ENCODE data around the gene VAV1.
"Not testable (repeated sequence)": the region's sequence is repeated elsewhere in the genome, so short reads cannot be mapped to it uniquely, and the experiment has no call there.

The VAV1 gene

GRCh38 chr19:6790194-6791128 is 18.0 kb downstream of the VAV1 start:
- no peak for DNase-seq (ENCODE audit: low spot score)

- no peak for DNase-seq (ENCODE audit: low spot score)
Observed at GRCh38 chr19:6791237-6791636, 18.7 kb downstream of the VAV1 start.

GRCh38 chr19:6793411-6793810 is 20.9 kb downstream of the VAV1 start:
- no peak for DNase-seq (ENCODE audit: low spot score)

GRCh38 chr19:6793973-6794372 is 21.5 kb downstream of the VAV1 start:
- DNase-seq (ENCODE audit: low spot score) = no peak

GRCh38 chr19:6794686-6795431 is 22.4 kb downstream of the VAV1 start:
- no peak for DNase-seq (ENCODE audit: low spot score)

- DNase-seq (ENCODE audit: low spot score) = no peak
Observed at GRCh38 chr19:6796278-6796677, 23.8 kb downstream of the VAV1 start.

- no peak for DNase-seq (ENCODE audit: low spot score)
Observed at GRCh38 chr19:6797646-6798045, 25.1 kb downstream of the VAV1 start.

- not testable (repeated sequence) for DNase-seq (ENCODE audit: low spot score)
Observed at GRCh38 chr19:6800160-6800790, 27.8 kb downstream of the VAV1 start.

GRCh38 chr19:6800991-6801484 is 28.5 kb downstream of the VAV1 start:
- no peak for DNase-seq (ENCODE audit: low spot score)

GRCh38 chr19:6801485-6802086 is 29.1 kb downstream of the VAV1 start:
- DNase-seq (ENCODE audit: low spot score) = no peak

GRCh38 chr19:6802336-6803035 is 30.0 kb downstream of the VAV1 start:
- DNase-seq (ENCODE audit: low spot score) = no peak

GRCh38 chr19:6803036-6803404 is 30.5 kb downstream of the VAV1 start:
- no peak for DNase-seq (ENCODE audit: low spot score)

- no peak for DNase-seq (ENCODE audit: low spot score)
Observed at GRCh38 chr19:6806488-6806887, 34.0 kb downstream of the VAV1 start.

GRCh38 chr19:6807291-6807690 is 34.8 kb downstream of the VAV1 start:
- DNase-seq (ENCODE audit: low spot score) = no peak

- no peak for DNase-seq (ENCODE audit: low spot score)
Observed at GRCh38 chr19:6808494-6808893, 36.0 kb downstream of the VAV1 start.

- no peak for DNase-seq (ENCODE audit: low spot score)
Observed at GRCh38 chr19:6809262-6809661, 36.8 kb downstream of the VAV1 start.

GRCh38 chr19:6811378-6811777 is 38.9 kb downstream of the VAV1 start:
- DNase-seq (ENCODE audit: low spot score) = no peak

- peak; percentile 28 for DNase-seq (ENCODE audit: low spot score)
Observed at GRCh38 chr19:6811906-6812305, 39.4 kb downstream of the VAV1 start.

GRCh38 chr19:6812612-6813011 is 40.1 kb downstream of the VAV1 start:
- DNase-seq (ENCODE audit: low spot score) = no peak

- no peak for DNase-seq (ENCODE audit: low spot score)
Observed at GRCh38 chr19:6813659-6814058, 41.2 kb downstream of the VAV1 start.

GRCh38 chr19:6817179-6817578 is 44.7 kb downstream of the VAV1 start:
- DNase-seq (ENCODE audit: low spot score) = no peak

- DNase-seq (ENCODE audit: low spot score) = no peak
Observed at GRCh38 chr19:6818246-6818645, 45.7 kb downstream of the VAV1 start.

Measured in hepatic stellate cell (primary cell).